GM12872 (cell line): Measurements from ENCODE around the gene CFAP45.

Experiments used
- CTCF ChIP-seq: IDR thresholded peaks from 3 replicates; pipeline ENCODE4 v1.5.1; 2011; ENCODE audit warnings: low read depth, mild to moderate bottlenecking, low read length, moderate library complexity; ENCODE audit not compliant: insufficient read depth

The CFAP45 gene

GRCh38 chr1:159930216-159930615 is 30.3 kb upstream of the CFAP45 start:
- no peak for TF ChIP-seq CTCF

DNA sequence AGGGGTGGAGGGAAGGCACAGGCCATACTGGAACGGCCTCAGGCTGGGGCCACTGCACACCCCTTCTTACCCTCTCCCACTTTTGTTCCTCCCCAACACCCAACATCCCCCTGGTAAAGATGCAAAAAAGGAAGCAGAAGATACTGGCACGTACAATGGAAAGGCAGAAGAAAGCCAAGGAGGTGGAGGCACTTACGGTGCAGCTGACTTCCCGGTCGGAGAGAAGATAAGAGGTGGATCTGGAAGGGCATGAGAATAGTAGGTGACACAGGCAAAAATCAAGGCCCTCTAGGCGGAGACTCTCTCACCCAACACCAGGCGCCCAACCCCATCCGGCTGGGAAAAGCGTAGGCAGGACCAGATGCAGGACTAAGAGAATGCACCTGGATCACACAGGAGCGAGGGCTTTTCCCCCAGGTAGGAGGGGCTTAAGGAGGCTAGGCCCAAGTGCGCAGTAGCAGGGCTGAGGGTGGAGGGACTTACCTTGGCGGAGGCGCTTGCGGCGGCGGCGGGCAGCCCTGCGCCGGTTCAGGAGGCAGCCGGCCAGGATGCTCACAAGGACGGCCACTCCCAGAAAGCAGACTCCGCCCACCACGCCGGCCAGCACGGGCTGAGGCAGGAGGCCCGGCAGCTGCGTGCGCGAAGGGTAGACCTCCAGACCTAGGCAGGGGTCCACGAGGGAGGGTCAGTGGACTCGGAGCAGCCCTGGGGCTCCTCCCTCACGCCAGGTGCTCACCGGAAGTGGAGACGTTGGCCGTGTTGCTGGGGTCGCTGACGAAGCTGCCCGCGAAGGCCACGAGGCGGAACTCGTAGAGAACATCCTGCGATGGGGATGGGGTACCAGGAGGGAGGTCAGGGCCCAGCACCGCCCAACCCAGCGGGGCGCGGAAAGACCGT is 29.4 kb upstream of the CFAP45 start:
- no peak for TF ChIP-seq CTCF

- no peak for TF ChIP-seq CTCF
These were observed 28.6 kb upstream of the CFAP45 start for GRCh38 chr1:159928491-159929050.

DNA sequence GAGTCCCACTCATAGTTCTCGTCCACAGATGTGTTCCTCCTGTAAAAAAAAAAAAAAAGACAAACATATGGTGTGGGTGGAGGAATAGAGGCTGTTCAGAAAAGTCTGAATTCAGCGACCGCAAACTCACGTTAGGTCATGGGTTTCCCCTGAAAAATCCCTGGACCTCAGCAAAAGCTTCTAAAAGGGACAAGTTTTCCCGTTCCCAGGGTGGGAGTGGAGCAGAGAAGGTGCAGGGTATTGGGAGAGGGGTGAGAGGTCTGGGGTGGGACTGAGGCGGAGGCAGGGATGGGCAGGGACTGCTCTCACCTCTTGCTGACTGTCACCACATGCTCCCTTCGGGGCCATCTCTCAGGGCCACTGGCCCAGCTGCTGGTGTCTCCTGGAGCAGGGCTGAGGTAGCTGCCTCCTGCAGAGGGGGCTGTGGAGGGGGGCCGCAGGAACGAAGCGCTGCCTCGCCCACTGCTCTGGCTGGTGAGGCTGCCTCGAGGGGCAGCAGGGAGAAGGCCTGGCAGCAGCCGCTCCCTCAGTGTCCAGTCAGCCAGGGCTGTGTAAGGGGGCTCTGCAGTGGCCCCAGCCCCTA is 28.0 kb upstream of the CFAP45 start:
- TF ChIP-seq CTCF, result no peak

GRCh38 chr1:159927211-159927848 is 27.4 kb upstream of the CFAP45 start:
- TF ChIP-seq CTCF, result no peak

- no peak for TF ChIP-seq CTCF
These were observed 25.7 kb upstream of the CFAP45 start for GRCh38 chr1:159925719-159926078.
